SK-N-SH treated with all-trans-retinoic acid at 6 μM for 48 hours (cell line): ENCODE measurements around the gene TTC7B.

Source experiments
- ATAC-seq: fragments of 200-7000 bp; cut with Tn5 transposase; 3 replicates; pipeline ENCODE4 v1.9.1; 2020; ENCODE audit warnings: mild to moderate bottlenecking, moderate library complexity
- ARNTL ChIP-seq: fragments of 450-650 bp; formaldehyde crosslinking; IDR thresholded peaks from 2 replicates; pipeline ENCODE4 v1.5.0; 2020; ENCODE audit warnings: low read depth, mild to moderate bottlenecking, moderate library complexity, borderline replicate concordance
- BACH2 ChIP-seq: fragments of 250-450 bp; sonication (Bioruptor Pico); IDR thresholded peaks from 2 replicates; pipeline ENCODE4 v1.9.0; 2021; ENCODE audit warnings: mild to moderate bottlenecking, borderline replicate concordance
- CSDC2 ChIP-seq: fragments of 250-450 bp; sonication (Bioruptor Pico); IDR thresholded peaks from 2 replicates; pipeline ENCODE4 v1.5.0; 2020; ENCODE audit warnings: mild to moderate bottlenecking, moderate library complexity
- ESRRG ChIP-seq: fragments of 250-450 bp; sonication (Bioruptor Pico); IDR thresholded peaks from 2 replicates; pipeline ENCODE4 v1.6.1; 2021; ENCODE audit warnings: mild to moderate bottlenecking
- GLIS3 ChIP-seq: fragments of 250-450 bp; sonication (Bioruptor Pico); IDR thresholded peaks from 2 replicates; pipeline ENCODE4 v1.5.0; 2020; ENCODE audit warnings: mild to moderate bottlenecking, moderate library complexity
- ISL1 ChIP-seq: fragments of 250-450 bp; sonication (Bioruptor Pico); IDR thresholded peaks from 2 replicates; pipeline ENCODE4 v2.1.2; 2022; ENCODE audit warnings: mild to moderate bottlenecking, moderate library complexity
- OSR1 ChIP-seq: fragments of 250-450 bp; sonication (Bioruptor Pico); IDR thresholded peaks from 2 replicates; pipeline ENCODE4 v1.8.0; 2022; ENCODE audit warnings: moderate library complexity, mild to moderate bottlenecking, inconsistent platforms
- PATZ1 ChIP-seq: fragments of 250-450 bp; sonication (Bioruptor Pico); IDR thresholded peaks from 2 replicates; pipeline ENCODE4 v1.8.0; 2020; ENCODE audit warnings: mild to moderate bottlenecking, moderate library complexity, borderline replicate concordance
- POU6F1 ChIP-seq: fragments of 250-450 bp; sonication (Bioruptor Pico); IDR thresholded peaks from 2 replicates; pipeline ENCODE4 v1.8.0; 2021; ENCODE audit warnings: low read depth, mild to moderate bottlenecking, moderate library complexity, borderline replicate concordance
- RARB ChIP-seq: fragments of 250-450 bp; sonication (Bioruptor Pico); IDR thresholded peaks from 2 replicates; pipeline ENCODE4 v1.8.0; 2021; ENCODE audit warnings: mild to moderate bottlenecking, moderate library complexity
- SNAI2 ChIP-seq: fragments of 250-450 bp; sonication (Bioruptor Pico); IDR thresholded peaks from 2 replicates; pipeline ENCODE4 v1.5.0; 2020; ENCODE audit warnings: mild to moderate bottlenecking, moderate library complexity
- TCF4 ChIP-seq: fragments of 250-450 bp; sonication (Bioruptor Pico); IDR thresholded peaks from 2 replicates; pipeline ENCODE4 v1.8.0; 2021; ENCODE audit warnings: mild to moderate bottlenecking, moderate library complexity, borderline replicate concordance
- TOX ChIP-seq: fragments of 250-450 bp; sonication (Bioruptor Pico); IDR thresholded peaks from 2 replicates; pipeline ENCODE4 v1.8.0; 2021; ENCODE audit warnings: mild to moderate bottlenecking, moderate library complexity, borderline replicate concordance
- ZC3H10 ChIP-seq: fragments of 250-450 bp; sonication (Bioruptor Pico); IDR thresholded peaks from 2 replicates; pipeline ENCODE4 v1.5.1; 2021; ENCODE audit warnings: mild to moderate bottlenecking, moderate library complexity
- ZFP3 ChIP-seq: fragments of 250-450 bp; sonication (Bioruptor Pico); IDR thresholded peaks from 2 replicates; pipeline ENCODE4 v1.5.0; 2020; ENCODE audit warnings: mild to moderate bottlenecking, moderate library complexity
- ZFP30 ChIP-seq: fragments of 450-650 bp; formaldehyde crosslinking; IDR thresholded peaks from 2 replicates; pipeline ENCODE4 v1.5.0; 2022; ENCODE audit warnings: mild to moderate bottlenecking, moderate library complexity
- ZNF565 ChIP-seq: fragments of 450-650 bp; formaldehyde crosslinking; conservative IDR thresholded peaks from 2 replicates; pipeline ENCODE4 v1.5.0; 2020; ENCODE audit warnings: low read depth, mild to moderate bottlenecking, moderate library complexity
- ZNF70 ChIP-seq: fragments of 450-650 bp; formaldehyde crosslinking; IDR thresholded peaks from 2 replicates; pipeline ENCODE4 v1.5.0; 2020; ENCODE audit warnings: mild to moderate bottlenecking, moderate library complexity
- ZNF8 ChIP-seq: fragments of 450-650 bp; formaldehyde crosslinking; IDR thresholded peaks from 2 replicates; pipeline ENCODE4 v1.5.0; 2020; ENCODE audit warnings: mild to moderate bottlenecking, moderate library complexity
- TF ChIP-seq, protein P1 (sequence below): fragments of 250-450 bp; sonication (Bioruptor Pico); IDR thresholded peaks from 2 replicates; pipeline ENCODE4 v1.5.0; 2020; ENCODE audit warnings: mild to moderate bottlenecking, moderate library complexity
- TF ChIP-seq, protein P2 (sequence below): fragments of 250-450 bp; sonication (Bioruptor Pico); IDR thresholded peaks from 2 replicates; pipeline ENCODE4 v1.5.1; 2021; ENCODE audit warnings: mild to moderate bottlenecking, moderate library complexity
- TF ChIP-seq, protein P3 (sequence below): fragments of 250-450 bp; sonication (Bioruptor Pico); IDR thresholded peaks from 2 replicates; pipeline ENCODE4 v1.5.1; 2020; ENCODE audit warnings: low read depth, mild to moderate bottlenecking, moderate library complexity

Gene TTC7B

GRCh38 chr14:90775441-90775840 is 40.8 kb downstream of the TTC7B start (continued):
- TF ChIP-seq CSDC2 (CRISPR knock-in tag): no peak
- no peak for TF ChIP-seq ZNF565 (CRISPR knock-in tag)
- TF ChIP-seq ISL1 (CRISPR knock-in tag): no peak
- TF ChIP-seq GLIS3 (CRISPR knock-in tag): no peak
- no peak for TF ChIP-seq TOX
- no peak for TF ChIP-seq BACH2
- TF ChIP-seq ZC3H10 (CRISPR knock-in tag): no peak
- no peak for TF ChIP-seq PATZ1
- TF ChIP-seq ZNF70 (CRISPR knock-in tag): no peak
- TF ChIP-seq OSR1 (CRISPR knock-in tag): no peak
- no peak for TF ChIP-seq ZNF8 (CRISPR knock-in tag)
- TF ChIP-seq ESRRG: no peak

- TF ChIP-seq, protein P1, sequence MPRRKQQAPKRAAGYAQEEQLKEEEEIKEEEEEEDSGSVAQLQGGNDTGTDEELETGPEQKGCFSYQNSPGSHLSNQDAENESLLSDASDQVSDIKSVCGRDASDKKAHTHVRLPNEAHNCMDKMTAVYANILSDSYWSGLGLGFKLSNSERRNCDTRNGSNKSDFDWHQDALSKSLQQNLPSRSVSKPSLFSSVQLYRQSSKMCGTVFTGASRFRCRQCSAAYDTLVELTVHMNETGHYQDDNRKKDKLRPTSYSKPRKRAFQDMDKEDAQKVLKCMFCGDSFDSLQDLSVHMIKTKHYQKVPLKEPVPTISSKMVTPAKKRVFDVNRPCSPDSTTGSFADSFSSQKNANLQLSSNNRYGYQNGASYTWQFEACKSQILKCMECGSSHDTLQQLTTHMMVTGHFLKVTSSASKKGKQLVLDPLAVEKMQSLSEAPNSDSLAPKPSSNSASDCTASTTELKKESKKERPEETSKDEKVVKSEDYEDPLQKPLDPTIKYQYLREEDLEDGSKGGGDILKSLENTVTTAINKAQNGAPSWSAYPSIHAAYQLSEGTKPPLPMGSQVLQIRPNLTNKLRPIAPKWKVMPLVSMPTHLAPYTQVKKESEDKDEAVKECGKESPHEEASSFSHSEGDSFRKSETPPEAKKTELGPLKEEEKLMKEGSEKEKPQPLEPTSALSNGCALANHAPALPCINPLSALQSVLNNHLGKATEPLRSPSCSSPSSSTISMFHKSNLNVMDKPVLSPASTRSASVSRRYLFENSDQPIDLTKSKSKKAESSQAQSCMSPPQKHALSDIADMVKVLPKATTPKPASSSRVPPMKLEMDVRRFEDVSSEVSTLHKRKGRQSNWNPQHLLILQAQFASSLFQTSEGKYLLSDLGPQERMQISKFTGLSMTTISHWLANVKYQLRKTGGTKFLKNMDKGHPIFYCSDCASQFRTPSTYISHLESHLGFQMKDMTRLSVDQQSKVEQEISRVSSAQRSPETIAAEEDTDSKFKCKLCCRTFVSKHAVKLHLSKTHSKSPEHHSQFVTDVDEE: no peak
- TF ChIP-seq POU6F1 (CRISPR knock-in tag): no peak
- no peak for TF ChIP-seq ESRRG
- no peak for TF ChIP-seq ZFP3
- no peak for TF ChIP-seq RARB (CRISPR knock-in tag)
- TF ChIP-seq GLIS3 (CRISPR knock-in tag): no peak
- TF ChIP-seq OSR1 (CRISPR knock-in tag): no peak
- TF ChIP-seq TCF4 (CRISPR knock-in tag): no peak
- TF ChIP-seq, protein P2, sequence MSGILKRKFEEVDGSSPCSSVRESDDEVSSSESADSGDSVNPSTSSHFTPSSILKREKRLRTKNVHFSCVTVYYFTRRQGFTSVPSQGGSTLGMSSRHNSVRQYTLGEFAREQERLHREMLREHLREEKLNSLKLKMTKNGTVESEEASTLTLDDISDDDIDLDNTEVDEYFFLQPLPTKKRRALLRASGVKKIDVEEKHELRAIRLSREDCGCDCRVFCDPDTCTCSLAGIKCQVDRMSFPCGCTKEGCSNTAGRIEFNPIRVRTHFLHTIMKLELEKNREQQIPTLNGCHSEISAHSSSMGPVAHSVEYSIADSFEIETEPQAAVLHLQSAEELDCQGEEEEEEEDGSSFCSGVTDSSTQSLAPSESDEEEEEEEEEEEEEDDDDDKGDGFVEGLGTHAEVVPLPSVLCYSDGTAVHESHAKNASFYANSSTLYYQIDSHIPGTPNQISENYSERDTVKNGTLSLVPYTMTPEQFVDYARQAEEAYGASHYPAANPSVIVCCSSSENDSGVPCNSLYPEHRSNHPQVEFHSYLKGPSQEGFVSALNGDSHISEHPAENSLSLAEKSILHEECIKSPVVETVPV (CRISPR knock-in tag): no peak
- no peak for TF ChIP-seq ZC3H10 (CRISPR knock-in tag)
- no peak for TF ChIP-seq ZNF70 (CRISPR knock-in tag)
- TF ChIP-seq SNAI2 (CRISPR knock-in tag): no peak
- TF ChIP-seq, protein P3, sequence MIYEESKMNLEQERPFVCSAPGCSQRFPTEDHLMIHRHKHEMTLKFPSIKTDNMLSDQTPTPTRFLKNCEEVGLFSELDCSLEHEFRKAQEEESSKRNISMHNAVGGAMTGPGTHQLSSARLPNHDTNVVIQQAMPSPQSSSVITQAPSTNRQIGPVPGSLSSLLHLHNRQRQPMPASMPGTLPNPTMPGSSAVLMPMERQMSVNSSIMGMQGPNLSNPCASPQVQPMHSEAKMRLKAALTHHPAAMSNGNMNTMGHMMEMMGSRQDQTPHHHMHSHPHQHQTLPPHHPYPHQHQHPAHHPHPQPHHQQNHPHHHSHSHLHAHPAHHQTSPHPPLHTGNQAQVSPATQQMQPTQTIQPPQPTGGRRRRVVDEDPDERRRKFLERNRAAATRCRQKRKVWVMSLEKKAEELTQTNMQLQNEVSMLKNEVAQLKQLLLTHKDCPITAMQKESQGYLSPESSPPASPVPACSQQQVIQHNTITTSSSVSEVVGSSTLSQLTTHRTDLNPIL (CRISPR knock-in tag): no peak
- ATAC-seq: no peak
These were observed 41.9 kb downstream of the TTC7B start for GRCh38 chr14:90774316-90774715.

GRCh38 chr14:90773705-90774104 is 42.5 kb downstream of the TTC7B start:
- TF ChIP-seq ESRRG (no peak), ARNTL (CRISPR knock-in tag) (no peak), RARB (CRISPR knock-in tag) (no peak), TOX (no peak), ZFP30 (no peak), POU6F1 (CRISPR knock-in tag) (no peak)
- TF ChIP-seq, protein P2 (CRISPR knock-in tag): no peak
- no peak for ATAC-seq
